A549 (cell line): ENCODE data around the gene GPR176. TPM values are rescaled to one million over a fixed set of nuclear protein-coding genes. Genes with fewer than 3 reads are reported as not detected.

Experiments used
- ATAC-seq, 2 experiments: fragments of 200-7000 bp in 1 of 2; fragments of >200 bp in 1 of 2; cut with Nextera tagmentation in 1 of 2; cut with Tn5 transposase in 1 of 2; 3 replicates each; pipeline versions ENCODE4 v1.8.0 to v1.9.1; 2018 to 2020; ENCODE audit warnings: mild to moderate bottlenecking in 1 of 2, moderate library complexity in 1 of 2
- CTCF ChIA-PET: fragments of 300-600 bp; sonication (Branson Sonifier 250); formaldehyde crosslinking; extraction: SDS; loops from one replicate; lab custom pipeline; 2021; ENCODE audit warnings: antibody characterized with exemption, inconsistent platforms; lab: Yijun Ruan, JAX
- POLR2A ChIA-PET: fragments of 350-600 bp; formaldehyde crosslinking; extraction: SDS; loops from one replicate; lab custom pipeline; 2021; ENCODE audit warnings: antibody characterized with exemption, inconsistent platforms; lab: Yijun Ruan, JAX
- DNase-seq, 2 experiments: peaks; one replicate each; pipeline versions ENCODE4 v3.0.0 to v3.0.0-alpha.2; 2011 to 2016; ENCODE audit warnings: low read depth in 1 of 2, low spot score in 1 of 2
- FAIRE-seq: peaks from 2 replicates; lab custom pipeline; 2011; peaks lifted over from hg19 to GRCh38; lab: Jason Lieb, UNC
- H3K27ac ChIP-seq, 2 experiments: fragments of >200 bp; sonication (Bioruptor Twin); formaldehyde crosslinking; 3 replicates each; pipeline ENCODE4 v1.5.1; 2016 to 2017
- H3K4me1 ChIP-seq: fragments of >200 bp; sonication (Bioruptor Twin); formaldehyde crosslinking; 3 replicates; pipeline ENCODE4 v1.6.1; 2016
- H3K4me2 ChIP-seq: fragments of >200 bp; sonication (Bioruptor Twin); formaldehyde crosslinking; 3 replicates; pipeline ENCODE4 v1.6.1; 2016
- H3K4me3 ChIP-seq: fragments of >200 bp; sonication (Bioruptor Twin); formaldehyde crosslinking; 3 replicates; pipeline ENCODE4 v1.5.1; 2016
- H3K9me3 ChIP-seq: fragments of >200 bp; sonication (Bioruptor Twin); formaldehyde crosslinking; 3 replicates; pipeline ENCODE4 v1.6.1; 2016
- CEBPB ChIP-seq, 2 experiments: fragments of >200 bp in 1 of 2; sonication (Bioruptor Twin) in 1 of 2; formaldehyde crosslinking in 1 of 2; IDR thresholded peaks; 2 replicates each; pipeline ENCODE4 v1.6.1; 2012 to 2016
- CHD2 ChIP-seq: fragments of 150-350 bp; IDR thresholded peaks from 2 replicates; pipeline ENCODE4 v1.6.1; 2014; ENCODE audit warnings: low read length; ENCODE audit not compliant: partially characterized antibody
- EHMT2 ChIP-seq: fragments of 200-600 bp; sonication (generic); IDR thresholded peaks from 2 replicates; pipeline ENCODE4 v1.6.1; 2016; ENCODE audit warnings: antibody characterized with exemption, low read depth, mild to moderate bottlenecking, moderate library complexity
- EP300 ChIP-seq, 2 experiments: fragments of >200 bp; sonication (Bioruptor Twin); formaldehyde crosslinking; IDR thresholded peaks; 2 replicates in 1 of 2; 3 replicates in 1 of 2; pipeline ENCODE4 v1.6.1; 2016 to 2017
- FOXS1 ChIP-seq: fragments of 250-450 bp; sonication (Bioruptor Pico); IDR thresholded peaks from 2 replicates; pipeline ENCODE4 v1.5.0; 2020; ENCODE audit warnings: mild to moderate bottlenecking, moderate library complexity
- HEYL ChIP-seq: fragments of 250-450 bp; sonication (Bioruptor Pico); IDR thresholded peaks from 2 replicates; pipeline ENCODE4 v1.8.0; 2021; ENCODE audit warnings: mild to moderate bottlenecking, moderate library complexity
- HOXA7 ChIP-seq: fragments of 250-450 bp; sonication (Bioruptor Pico); IDR thresholded peaks from 2 replicates; pipeline ENCODE4 v1.5.0; 2020; ENCODE audit warnings: mild to moderate bottlenecking, moderate library complexity
- JUNB ChIP-seq: fragments of >200 bp; sonication (Bioruptor Twin); formaldehyde crosslinking; IDR thresholded peaks from 2 replicates; pipeline ENCODE4 v1.6.1; 2016
- KDM1A ChIP-seq: fragments of 200-600 bp; sonication (generic); IDR thresholded peaks from 2 replicates; pipeline ENCODE4 v1.6.1; 2016; ENCODE audit warnings: low read depth, mild to moderate bottlenecking
- MAFK ChIP-seq: fragments of 450-650 bp; IDR thresholded peaks from 2 replicates; pipeline ENCODE4 v1.6.1; 2014; ENCODE audit not compliant: partially characterized antibody
- NPAS2 ChIP-seq: fragments of 250-450 bp; sonication (Bioruptor Pico); IDR thresholded peaks from 2 replicates; pipeline ENCODE4 v1.8.0; 2022; ENCODE audit warnings: mild to moderate bottlenecking, moderate library complexity, borderline replicate concordance
- POLR2A ChIP-seq: IDR thresholded peaks from 2 replicates; pipeline ENCODE4 v1.6.1; 2012; ENCODE audit warnings: mild to moderate bottlenecking, low read length
- POLR2AphosphoS2 ChIP-seq: conservative IDR thresholded peaks from 2 replicates; pipeline ENCODE4 v1.6.1; 2012; ENCODE audit warnings: low read length, improper control_type of control experiment, inconsistent platforms
- RARB ChIP-seq: fragments of 250-450 bp; sonication (Bioruptor Pico); IDR thresholded peaks from 2 replicates; pipeline ENCODE4 v1.8.0; 2021; ENCODE audit warnings: mild to moderate bottlenecking, moderate library complexity
- RCOR1 ChIP-seq: fragments of 150-350 bp; IDR thresholded peaks from 2 replicates; pipeline ENCODE4 v1.6.1; 2014; ENCODE audit warnings: antibody characterized with exemption, low read length, low read depth
- TFCP2L1 ChIP-seq: fragments of 250-450 bp; sonication (Bioruptor Pico); IDR thresholded peaks from 2 replicates; pipeline ENCODE4 v1.5.0; 2021; ENCODE audit warnings: mild to moderate bottlenecking
- ZNF302 ChIP-seq: fragments of 250-450 bp; sonication (Bioruptor Pico); IDR thresholded peaks from 2 replicates; pipeline ENCODE4 v1.9.0; 2021; ENCODE audit warnings: inconsistent platforms, mild to moderate bottlenecking, moderate library complexity
- WGBS: methylation state at CpG from one replicate; pipeline ENCODE4 v1.1.6; 2017; ENCODE audit errors: missing lambda C conversion rate; 5-methylcytosine and 5-hydroxymethylcytosine counted together
- polyA plus RNA-seq, 4 experiments: library from polyadenylated mRNA; depleted of rRNA in 3 of 4; stranded (reverse); fragments of >200 nt; fragmentation: RNase III in 1 of 4; extraction: RNeasy Plus Mini Kit Qiagen cat#74134 plus additional on column Dnase treatment in 1 of 4; gene quantifications; 2 replicates in 3 of 4; 3 replicates in 1 of 4; pipeline ENCODE4 v1.2.3, GENCODE V29; 2011 to 2017
- TF ChIP-seq, protein P1 (sequence below): fragments of 250-450 bp; sonication (Bioruptor Pico); IDR thresholded peaks from 2 replicates; pipeline ENCODE4 v1.5.0; 2020; ENCODE audit warnings: low read depth, mild to moderate bottlenecking, moderate library complexity
- TF ChIP-seq, protein P2 (sequence below): fragments of >200 bp; sonication (Bioruptor Twin); formaldehyde crosslinking; IDR thresholded peaks from 3 replicates; pipeline ENCODE4 v1.6.1; 2016
- TF ChIP-seq, protein P3 (sequence below): fragments of >200 bp; sonication (Bioruptor Twin); formaldehyde crosslinking; IDR thresholded peaks from 3 replicates; pipeline ENCODE4 v1.5.1; 2016
- TF ChIP-seq, protein P4 (sequence below): IDR thresholded peaks from 2 replicates; pipeline ENCODE4 v1.6.1; 2012; ENCODE audit warnings: low read depth, borderline replicate concordance
- TF ChIP-seq, protein P5 (sequence below): fragments of 150-350 bp; IDR thresholded peaks from 2 replicates; pipeline ENCODE4 v1.6.1; 2014; ENCODE audit warnings: low read depth, mild to moderate bottlenecking, low read length
- TF ChIP-seq, protein P6 (sequence below): IDR thresholded peaks from 2 replicates; pipeline ENCODE4 v1.6.1; 2012
- TF ChIP-seq, protein P7 (sequence below): IDR thresholded peaks from 2 replicates; pipeline ENCODE4 v1.6.1; 2012
- TF ChIP-seq, protein P8 (sequence below): fragments of 250-450 bp; sonication (Bioruptor Pico); IDR thresholded peaks from 2 replicates; pipeline ENCODE4 v1.5.0; 2021; ENCODE audit warnings: mild to moderate bottlenecking, moderate library complexity, borderline replicate concordance
- TF ChIP-seq, protein P9 (sequence below): fragments of 200-600 bp; sonication (generic); IDR thresholded peaks from 2 replicates; pipeline ENCODE4 v1.6.1; 2016; ENCODE audit warnings: antibody characterized with exemption, mild to moderate bottlenecking, moderate library complexity

Gene GPR176
- polyA plus RNA-seq, 2 of the 4 experiments (the other 2 are of a cell fraction) = 1.5 to 8.1 TPM

DNA sequence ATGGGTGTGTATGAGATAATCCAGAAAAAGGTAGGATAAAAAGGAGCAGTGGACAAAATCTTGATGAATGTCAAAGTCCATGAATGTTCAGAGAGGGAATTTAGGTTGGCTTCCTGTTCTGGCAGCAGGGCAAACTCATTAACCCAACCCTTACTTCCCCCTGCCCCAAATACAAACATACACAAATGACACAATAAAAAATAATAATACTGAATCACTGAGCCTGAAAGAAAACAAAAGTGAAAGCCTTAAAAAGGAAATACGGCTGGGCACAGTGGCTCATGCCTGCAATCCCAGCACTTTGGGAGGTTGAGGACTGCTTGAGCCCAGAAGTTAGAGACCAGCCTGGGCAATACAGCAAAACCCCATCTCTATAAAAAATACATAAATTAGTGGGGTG lies 62.9 kb downstream of the GPR176 start:
- 0 out of 3 replicates have a peak, but pooled peaks cover 7% of the 10 kb centered on the region for H3K4me1 ChIP-seq
- 89% methylated on average over 1 of the region's 1 CpG for WGBS
- FAIRE-seq (no peak), ATAC-seq (no peak), DNase-seq (no peak)
- no peak overlapping the region for H3K4me3 ChIP-seq
- no peak for TF ChIP-seq TFCP2L1 (CRISPR knock-in tag)
- no peak for TF ChIP-seq RARB (CRISPR knock-in tag)
- TF ChIP-seq NPAS2 = no peak
- TF ChIP-seq ZNF302 = no peak
- no peak for TF ChIP-seq EHMT2
- TF ChIP-seq, protein P1, sequence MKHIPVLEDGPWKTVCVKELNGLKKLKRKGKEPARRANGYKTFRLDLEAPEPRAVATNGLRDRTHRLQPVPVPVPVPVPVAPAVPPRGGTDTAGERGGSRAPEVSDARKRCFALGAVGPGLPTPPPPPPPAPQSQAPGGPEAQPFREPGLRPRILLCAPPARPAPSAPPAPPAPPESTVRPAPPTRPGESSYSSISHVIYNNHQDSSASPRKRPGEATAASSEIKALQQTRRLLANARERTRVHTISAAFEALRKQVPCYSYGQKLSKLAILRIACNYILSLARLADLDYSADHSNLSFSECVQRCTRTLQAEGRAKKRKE (CRISPR knock-in tag) = no peak
- TF ChIP-seq JUNB = no peak
- TF ChIP-seq KDM1A = no peak
- no peak for TF ChIP-seq MAFK
- TF ChIP-seq HOXA7 (CRISPR knock-in tag) = no peak
- TF ChIP-seq POLR2A = no peak
- TF ChIP-seq, protein P2, sequence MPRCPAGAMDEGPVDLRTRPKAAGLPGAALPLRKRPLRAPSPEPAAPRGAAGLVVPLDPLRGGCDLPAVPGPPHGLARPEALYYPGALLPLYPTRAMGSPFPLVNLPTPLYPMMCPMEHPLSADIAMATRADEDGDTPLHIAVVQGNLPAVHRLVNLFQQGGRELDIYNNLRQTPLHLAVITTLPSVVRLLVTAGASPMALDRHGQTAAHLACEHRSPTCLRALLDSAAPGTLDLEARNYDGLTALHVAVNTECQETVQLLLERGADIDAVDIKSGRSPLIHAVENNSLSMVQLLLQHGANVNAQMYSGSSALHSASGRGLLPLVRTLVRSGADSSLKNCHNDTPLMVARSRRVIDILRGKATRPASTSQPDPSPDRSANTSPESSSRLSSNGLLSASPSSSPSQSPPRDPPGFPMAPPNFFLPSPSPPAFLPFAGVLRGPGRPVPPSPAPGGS = no peak
- TF ChIP-seq HEYL (CRISPR knock-in tag) = no peak
- no peak for TF ChIP-seq FOXS1 (CRISPR knock-in tag)
- TF ChIP-seq, protein P3, sequence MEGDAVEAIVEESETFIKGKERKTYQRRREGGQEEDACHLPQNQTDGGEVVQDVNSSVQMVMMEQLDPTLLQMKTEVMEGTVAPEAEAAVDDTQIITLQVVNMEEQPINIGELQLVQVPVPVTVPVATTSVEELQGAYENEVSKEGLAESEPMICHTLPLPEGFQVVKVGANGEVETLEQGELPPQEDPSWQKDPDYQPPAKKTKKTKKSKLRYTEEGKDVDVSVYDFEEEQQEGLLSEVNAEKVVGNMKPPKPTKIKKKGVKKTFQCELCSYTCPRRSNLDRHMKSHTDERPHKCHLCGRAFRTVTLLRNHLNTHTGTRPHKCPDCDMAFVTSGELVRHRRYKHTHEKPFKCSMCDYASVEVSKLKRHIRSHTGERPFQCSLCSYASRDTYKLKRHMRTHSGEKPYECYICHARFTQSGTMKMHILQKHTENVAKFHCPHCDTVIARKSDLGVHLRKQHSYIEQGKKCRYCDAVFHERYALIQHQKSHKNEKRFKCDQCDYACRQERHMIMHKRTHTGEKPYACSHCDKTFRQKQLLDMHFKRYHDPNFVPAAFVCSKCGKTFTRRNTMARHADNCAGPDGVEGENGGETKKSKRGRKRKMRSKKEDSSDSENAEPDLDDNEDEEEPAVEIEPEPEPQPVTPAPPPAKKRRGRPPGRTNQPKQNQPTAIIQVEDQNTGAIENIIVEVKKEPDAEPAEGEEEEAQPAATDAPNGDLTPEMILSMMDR = no peak
- no peak for TF ChIP-seq EP300 (IDR thresholded peaks at IDR 0.05)
- TF ChIP-seq CEBPB (IDR thresholded peaks at IDR 0.05) = no peak
- no peak overlapping the region for H3K4me2 ChIP-seq
- ChIA-PET POLR2A (no interaction called here), CTCF (no interaction called here)
- no peak overlapping the region for H3K27ac ChIP-seq
- H3K9me3 ChIP-seq = no peaks in the 10 kb centered on the region

DNA sequence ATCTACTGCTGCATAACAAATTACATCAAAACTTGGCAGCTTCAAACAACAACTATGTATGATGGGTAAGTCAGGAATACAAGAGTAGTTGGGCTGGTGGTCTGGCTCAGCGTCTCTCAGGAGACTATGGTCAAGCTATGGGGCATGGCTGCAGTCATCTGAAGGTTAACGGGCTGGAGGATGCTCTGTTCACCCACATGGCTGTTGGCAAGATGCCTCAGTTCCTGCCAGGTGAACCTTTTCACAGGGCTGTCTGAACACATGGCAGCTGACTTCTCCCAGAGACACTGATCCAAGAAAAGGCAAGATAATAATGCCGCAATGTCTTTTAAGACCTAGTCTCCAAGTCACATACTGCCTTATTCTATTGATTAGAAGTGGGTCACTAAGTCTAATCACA lies 63.7 kb downstream of the GPR176 start:
- no peak overlapping the region for H3K4me2 ChIP-seq
- ChIA-PET POLR2A (no interaction called here), CTCF (interaction anchor here (1.0 kb wide), 1 partner anchor 54 kb away, joined by 3 read pairs; no protein-coding TSS in a partner anchor)
- DNase-seq (no peak), FAIRE-seq (no peak), ATAC-seq (no peak)
- 63% methylated on average over 3 of the region's 3 CpGs for WGBS
- H3K27ac ChIP-seq = no peak overlapping the region
- no peak overlapping the region for H3K4me3 ChIP-seq
- 0 out of 3 replicates have a peak, but pooled peaks cover 7% of the 10 kb centered on the region for H3K4me1 ChIP-seq
- H3K9me3 ChIP-seq = no peaks in the 10 kb centered on the region
- TF ChIP-seq, protein P4, sequence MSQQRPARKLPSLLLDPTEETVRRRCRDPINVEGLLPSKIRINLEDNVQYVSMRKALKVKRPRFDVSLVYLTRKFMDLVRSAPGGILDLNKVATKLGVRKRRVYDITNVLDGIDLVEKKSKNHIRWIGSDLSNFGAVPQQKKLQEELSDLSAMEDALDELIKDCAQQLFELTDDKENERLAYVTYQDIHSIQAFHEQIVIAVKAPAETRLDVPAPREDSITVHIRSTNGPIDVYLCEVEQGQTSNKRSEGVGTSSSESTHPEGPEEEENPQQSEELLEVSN = no peak
- TF ChIP-seq, protein P5, sequence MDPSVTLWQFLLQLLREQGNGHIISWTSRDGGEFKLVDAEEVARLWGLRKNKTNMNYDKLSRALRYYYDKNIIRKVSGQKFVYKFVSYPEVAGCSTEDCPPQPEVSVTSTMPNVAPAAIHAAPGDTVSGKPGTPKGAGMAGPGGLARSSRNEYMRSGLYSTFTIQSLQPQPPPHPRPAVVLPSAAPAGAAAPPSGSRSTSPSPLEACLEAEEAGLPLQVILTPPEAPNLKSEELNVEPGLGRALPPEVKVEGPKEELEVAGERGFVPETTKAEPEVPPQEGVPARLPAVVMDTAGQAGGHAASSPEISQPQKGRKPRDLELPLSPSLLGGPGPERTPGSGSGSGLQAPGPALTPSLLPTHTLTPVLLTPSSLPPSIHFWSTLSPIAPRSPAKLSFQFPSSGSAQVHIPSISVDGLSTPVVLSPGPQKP = no peak
- TF ChIP-seq, protein P6, sequence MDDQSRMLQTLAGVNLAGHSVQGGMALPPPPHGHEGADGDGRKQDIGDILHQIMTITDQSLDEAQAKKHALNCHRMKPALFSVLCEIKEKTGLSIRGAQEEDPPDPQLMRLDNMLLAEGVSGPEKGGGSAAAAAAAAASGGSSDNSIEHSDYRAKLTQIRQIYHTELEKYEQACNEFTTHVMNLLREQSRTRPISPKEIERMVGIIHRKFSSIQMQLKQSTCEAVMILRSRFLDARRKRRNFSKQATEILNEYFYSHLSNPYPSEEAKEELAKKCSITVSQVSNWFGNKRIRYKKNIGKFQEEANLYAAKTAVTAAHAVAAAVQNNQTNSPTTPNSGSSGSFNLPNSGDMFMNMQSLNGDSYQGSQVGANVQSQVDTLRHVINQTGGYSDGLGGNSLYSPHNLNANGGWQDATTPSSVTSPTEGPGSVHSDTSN = no peak
- TF ChIP-seq RARB (CRISPR knock-in tag) (no peak), RCOR1 (no peak), POLR2AphosphoS2 (no peak), EP300 (IDR thresholded peaks at IDR 0.05) (no peak), HOXA7 (CRISPR knock-in tag) (no peak), CHD2 (no peak)
- TF ChIP-seq, protein P7, sequence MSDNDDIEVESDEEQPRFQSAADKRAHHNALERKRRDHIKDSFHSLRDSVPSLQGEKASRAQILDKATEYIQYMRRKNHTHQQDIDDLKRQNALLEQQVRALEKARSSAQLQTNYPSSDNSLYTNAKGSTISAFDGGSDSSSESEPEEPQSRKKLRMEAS = no peak
- TF ChIP-seq, protein P8, sequence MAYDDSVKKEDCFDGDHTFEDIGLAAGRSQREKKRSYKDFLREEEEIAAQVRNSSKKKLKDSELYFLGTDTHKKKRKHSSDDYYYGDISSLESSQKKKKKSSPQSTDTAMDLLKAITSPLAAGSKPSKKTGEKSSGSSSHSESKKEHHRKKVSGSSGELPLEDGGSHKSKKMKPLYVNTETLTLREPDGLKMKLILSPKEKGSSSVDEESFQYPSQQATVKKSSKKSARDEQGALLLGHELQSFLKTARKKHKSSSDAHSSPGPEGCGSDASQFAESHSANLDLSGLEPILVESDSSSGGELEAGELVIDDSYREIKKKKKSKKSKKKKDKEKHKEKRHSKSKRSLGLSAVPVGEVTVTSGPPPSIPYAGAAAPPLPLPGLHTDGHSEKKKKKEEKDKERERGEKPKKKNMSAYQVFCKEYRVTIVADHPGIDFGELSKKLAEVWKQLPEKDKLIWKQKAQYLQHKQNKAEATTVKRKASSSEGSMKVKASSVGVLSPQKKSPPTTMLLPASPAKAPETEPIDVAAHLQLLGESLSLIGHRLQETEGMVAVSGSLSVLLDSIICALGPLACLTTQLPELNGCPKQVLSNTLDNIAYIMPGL (CRISPR knock-in tag) = no peak
- TF ChIP-seq, protein P9, sequence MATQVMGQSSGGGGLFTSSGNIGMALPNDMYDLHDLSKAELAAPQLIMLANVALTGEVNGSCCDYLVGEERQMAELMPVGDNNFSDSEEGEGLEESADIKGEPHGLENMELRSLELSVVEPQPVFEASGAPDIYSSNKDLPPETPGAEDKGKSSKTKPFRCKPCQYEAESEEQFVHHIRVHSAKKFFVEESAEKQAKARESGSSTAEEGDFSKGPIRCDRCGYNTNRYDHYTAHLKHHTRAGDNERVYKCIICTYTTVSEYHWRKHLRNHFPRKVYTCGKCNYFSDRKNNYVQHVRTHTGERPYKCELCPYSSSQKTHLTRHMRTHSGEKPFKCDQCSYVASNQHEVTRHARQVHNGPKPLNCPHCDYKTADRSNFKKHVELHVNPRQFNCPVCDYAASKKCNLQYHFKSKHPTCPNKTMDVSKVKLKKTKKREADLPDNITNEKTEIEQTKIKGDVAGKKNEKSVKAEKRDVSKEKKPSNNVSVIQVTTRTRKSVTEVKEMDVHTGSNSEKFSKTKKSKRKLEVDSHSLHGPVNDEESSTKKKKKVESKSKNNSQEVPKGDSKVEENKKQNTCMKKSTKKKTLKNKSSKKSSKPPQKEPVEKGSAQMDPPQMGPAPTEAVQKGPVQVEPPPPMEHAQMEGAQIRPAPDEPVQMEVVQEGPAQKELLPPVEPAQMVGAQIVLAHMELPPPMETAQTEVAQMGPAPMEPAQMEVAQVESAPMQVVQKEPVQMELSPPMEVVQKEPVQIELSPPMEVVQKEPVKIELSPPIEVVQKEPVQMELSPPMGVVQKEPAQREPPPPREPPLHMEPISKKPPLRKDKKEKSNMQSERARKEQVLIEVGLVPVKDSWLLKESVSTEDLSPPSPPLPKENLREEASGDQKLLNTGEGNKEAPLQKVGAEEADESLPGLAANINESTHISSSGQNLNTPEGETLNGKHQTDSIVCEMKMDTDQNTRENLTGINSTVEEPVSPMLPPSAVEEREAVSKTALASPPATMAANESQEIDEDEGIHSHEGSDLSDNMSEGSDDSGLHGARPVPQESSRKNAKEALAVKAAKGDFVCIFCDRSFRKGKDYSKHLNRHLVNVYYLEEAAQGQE = no peak
